Left cardiac atrium (tissue), 4 donors: Measurements from ENCODE around the gene ABHD17C. TPM values are rescaled to one million over a fixed set of nuclear protein-coding genes. Genes with fewer than 3 reads are reported as not detected.
"Not testable (repeated sequence)": the region's sequence is repeated elsewhere in the genome, so short reads cannot be mapped to it uniquely, and the experiment has no call there.

Source experiments
- ATAC-seq, 2 donors: fragments of 200-7000 bp; cut with Tn5 transposase; one replicate each; pipeline ENCODE4 v1.9.1; 2020; ENCODE audit warnings: mild to moderate bottlenecking in 2 of 2, moderate library complexity in 2 of 2
- DNase-seq: peaks from one replicate; pipeline ENCODE4 v3.0.0-alpha.2; 2020
- intact Hi-C, 2 donors: fragments of 100-400 bp; cut with DNase I; formaldehyde crosslinking; loops; one replicate each; pipeline versions ENCODE4 v1.14.1 to v1.15.1; 2022 to 2023
- total RNA-seq, 2 donors: library from RNA; stranded (reverse); fragmentation: NEBNext Ultra II Directional; extraction: Animal tissue kit (Norgen Biotek cat#: 25700); gene quantifications; one replicate each; pipeline ENCODE4 v1.2.1, GENCODE V29; 2021
- donor health status: DM: no; HTN: yes; CAD: no.
- donor health status: DM: no; HTN: yes; CAD: no; lungs with severe emphysema.
- donor health status: DM: yes; HTN: yes; CAD: no.
- donor health status: Dilated cardiomyopathy.

ABHD17C gene
- total RNA-seq, 2 donors from 2014 or later = 3.3 to 5.3 TPM

- ATAC-seq = no peak
- DNase-seq = no peak
- intact Hi-C loops = no loop called here
Observed at GRCh38 chr15:80750575-80750974, 55.5 kb downstream of the ABHD17C start.

DNA sequence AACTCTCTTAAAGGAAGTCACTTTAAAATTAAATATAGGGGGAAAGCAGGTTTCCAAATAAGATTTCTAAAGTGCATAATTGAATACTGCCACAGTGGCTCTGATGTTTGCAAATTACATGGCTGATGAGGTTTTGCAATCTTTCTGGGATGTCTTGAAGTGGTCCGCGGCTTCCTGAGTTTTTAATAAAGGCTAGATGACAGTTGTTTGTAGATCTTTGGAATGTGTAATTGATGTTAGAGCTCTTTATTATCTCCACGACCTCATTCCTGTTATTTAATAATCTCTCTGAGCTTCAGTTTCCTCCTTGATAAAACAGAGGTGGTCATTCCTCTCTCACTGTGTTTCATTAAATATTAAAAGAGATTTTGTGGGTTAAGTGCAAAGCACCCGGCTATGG, 57.1 kb downstream of the ABHD17C start:
- intact Hi-C loops = no loop called here
- DNase-seq (no peak), ATAC-seq (no peak)

- no peak for DNase-seq
- no peak for ATAC-seq
- intact Hi-C loops = no loop called here
Observed at GRCh38 chr15:80753161-80753560, 58.1 kb downstream of the ABHD17C start.

DNA sequence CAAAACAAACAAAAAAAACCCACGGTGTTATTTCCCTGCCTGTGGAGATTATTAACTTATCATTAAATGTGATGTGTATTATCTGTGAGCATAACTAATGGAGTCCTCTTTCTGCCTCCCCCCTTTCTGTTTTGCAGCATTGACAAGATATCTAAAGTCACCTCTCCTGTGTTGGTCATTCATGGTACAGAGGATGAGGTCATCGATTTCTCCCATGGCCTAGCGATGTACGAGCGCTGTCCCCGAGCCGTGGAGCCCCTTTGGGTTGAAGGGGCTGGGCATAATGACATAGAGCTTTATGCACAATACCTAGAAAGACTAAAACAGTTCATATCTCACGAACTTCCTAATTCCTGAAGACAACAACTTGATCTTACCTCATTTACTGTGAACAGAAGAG, 58.9 kb downstream of the ABHD17C start:
- intact Hi-C loops = no loop called here
- no peak for ATAC-seq
- no peak for DNase-seq

GRCh38 chr15:80755885-80756284, 60.8 kb downstream of the ABHD17C start:
- no peak for DNase-seq
- intact Hi-C loops = no loop called here
- ATAC-seq = no peak

DNA sequence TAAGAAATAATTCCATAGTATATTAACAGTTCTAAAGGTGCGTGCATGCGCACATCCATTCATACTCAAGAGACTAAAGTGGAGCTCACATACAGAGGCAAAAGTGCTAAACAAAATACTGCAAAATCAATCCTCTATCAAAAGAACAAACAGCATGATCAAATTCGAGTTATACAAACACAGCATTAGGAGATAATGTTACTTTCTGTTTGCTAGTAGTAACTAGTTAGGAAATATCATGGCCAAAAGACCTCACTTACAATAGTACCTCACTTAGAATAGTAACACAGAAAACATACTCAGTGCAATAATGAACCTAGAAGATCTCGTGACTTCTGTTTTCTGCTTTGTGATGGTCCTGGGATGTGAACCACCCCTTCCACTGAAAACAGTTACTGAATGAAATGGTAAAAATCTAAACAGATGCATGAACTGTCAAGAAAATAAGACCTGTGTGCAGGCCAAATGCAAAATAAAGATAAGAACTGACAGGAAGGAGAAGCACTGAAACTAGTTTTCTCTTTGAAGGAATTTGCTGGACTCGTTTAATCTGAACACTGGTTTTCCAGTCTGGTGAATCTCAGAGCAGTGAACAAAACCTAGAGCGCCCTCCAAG, 63.1 kb downstream of the ABHD17C start:
- intact Hi-C loops = no loop called here
- DNase-seq (no peak), ATAC-seq (no peak)

GRCh38 chr15:80760960-80761359, 65.8 kb downstream of the ABHD17C start:
- ATAC-seq = no peak
- intact Hi-C loops = no loop called here
- DNase-seq = no peak

DNA sequence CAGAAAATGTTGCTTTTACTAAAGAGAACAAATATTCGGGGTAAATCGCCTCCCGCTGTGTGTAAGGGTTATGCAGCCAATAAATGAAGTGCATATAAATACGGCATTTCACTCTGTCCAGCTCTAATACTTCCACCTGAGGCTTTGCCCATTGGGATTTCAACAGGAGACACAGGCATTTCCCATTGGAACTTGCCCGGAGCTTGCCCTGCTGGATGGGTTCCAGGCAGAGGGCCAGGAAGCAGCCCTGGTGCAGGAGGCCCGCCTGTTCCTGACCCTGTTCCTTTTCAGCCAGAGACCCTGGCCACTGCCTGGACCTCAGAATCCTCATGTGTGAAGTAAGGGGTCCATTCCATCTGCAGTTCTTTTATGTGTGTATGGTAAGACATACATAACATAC, 66.6 kb downstream of the ABHD17C start:
- intact Hi-C loops = no loop called here
- ATAC-seq (no peak), DNase-seq (no peak)

GRCh38 chr15:80763235-80763634, 68.1 kb downstream of the ABHD17C start:
- ATAC-seq, intact Hi-C loops: not testable (repeated sequence)

DNA sequence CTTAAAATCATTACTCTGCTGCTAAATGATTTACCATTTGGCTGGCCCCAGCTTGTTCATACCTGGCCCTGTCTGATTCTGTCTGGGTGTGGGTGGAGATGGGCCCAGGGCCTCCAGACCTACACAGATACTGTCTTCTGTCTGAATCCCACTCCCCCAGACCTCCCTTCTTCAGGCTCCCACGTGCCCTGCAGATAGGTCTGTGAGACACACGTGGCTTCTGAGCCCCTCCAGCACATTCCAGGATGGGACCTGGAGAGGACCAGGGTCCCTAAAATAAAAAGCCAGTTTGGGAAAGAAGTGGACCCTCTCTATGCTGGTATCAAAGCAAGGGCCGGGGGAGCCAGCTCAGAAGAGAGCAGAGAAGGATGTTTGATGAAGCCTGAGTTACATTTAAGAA, 69.4 kb downstream of the ABHD17C start:
- no peak for ATAC-seq
- intact Hi-C loops = no loop called here
- no peak for DNase-seq

More at GRCh38 chr15:80763235-80763634, 68.1 kb downstream of the ABHD17C start:
- DNase-seq = not testable (repeated sequence)

DNA sequence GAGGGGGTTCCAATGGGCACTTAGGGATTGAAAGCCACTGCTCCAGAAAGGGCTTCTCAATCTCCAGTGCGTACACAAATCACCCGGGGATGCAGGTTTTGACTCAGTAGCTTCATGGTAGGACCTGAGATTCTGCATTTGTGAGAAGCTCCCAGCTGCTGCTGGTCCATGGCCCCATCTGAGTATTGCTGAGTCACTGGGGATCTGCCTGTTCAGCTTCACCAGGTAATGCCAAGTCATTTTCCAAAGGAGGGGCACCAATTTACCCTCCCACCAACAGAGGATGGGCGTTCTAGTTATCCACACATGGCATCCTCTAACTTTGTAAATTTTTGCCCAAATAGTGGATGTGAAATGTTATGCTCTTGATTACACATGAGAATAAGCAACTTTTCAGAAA, 71.2 kb downstream of the ABHD17C start:
- ATAC-seq = no peak
- no peak for DNase-seq
- intact Hi-C loops = no loop called here

DNA sequence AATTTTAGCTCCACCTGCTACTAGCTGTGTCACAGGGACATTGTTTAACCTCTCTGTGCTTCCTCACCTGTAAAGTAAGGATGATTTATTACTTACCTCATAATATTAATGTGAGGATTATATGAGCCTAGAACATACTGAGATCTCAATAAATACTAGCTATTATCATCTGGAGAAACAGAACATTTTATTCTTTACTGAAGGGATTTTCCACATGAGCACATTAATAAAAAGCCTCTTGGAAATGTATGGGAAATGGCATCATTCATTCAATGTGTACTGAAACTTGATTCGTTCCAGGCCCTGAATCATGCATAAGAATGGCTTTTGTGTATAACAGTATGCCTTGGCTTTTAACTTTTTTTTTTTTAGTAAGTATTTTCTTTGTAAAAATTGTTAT, 73.0 kb downstream of the ABHD17C start:
- intact Hi-C loops = no loop called here
- ATAC-seq (no peak), DNase-seq (no peak)

GRCh38 chr15:80769153-80769828, 74.2 kb downstream of the ABHD17C start:
- intact Hi-C loops = no loop called here
- no peak for ATAC-seq
- DNase-seq = no peak

DNA sequence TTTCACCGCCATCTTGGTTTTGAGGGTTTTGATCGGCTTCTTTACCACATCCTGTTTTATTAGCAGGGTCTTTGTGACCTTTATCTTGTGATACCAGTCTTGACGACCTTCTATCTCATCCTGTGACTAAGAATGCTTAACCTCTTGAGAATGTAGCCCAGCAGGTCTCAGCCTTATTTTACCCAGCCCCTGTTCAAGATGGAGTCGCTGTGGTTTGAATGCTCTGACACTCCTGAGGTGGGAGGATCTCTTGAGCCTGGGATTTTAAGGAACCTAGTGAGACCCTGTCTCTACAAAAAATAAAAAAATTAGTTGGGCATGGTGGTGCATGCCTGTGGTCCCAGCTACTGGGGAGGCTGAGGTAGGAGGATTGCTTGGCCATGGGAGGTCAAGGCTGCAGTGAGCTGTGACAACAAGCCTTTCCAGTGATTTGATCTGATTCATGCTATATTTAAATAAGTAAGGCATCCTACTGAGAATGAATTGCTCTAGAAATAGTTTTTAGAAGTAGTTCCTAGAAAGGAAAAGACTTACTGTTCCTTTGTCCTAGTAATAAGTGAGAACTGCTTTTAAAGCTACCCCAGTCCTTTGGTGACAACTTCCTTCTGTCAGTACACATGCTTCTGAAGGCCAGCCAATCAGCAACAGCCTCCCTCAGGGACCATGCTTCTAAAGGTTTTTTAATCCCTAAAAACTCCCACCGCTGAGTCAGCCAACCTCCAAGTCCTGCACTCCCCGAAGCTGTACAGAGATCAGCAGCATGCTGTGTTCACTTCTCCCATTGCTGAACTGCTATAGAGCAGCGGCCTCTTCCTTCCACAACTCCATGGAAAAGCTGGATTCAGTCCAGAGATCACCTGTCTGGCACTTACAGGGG, 75.0 kb downstream of the ABHD17C start:
- ATAC-seq (no peak), DNase-seq (no peak)
- intact Hi-C loops = loop anchor here in 1 of 2 donors (10.0 kb wide), 1 partner anchor 75 kb away; the partner anchor contains the start of gene ABHD17C

DNA sequence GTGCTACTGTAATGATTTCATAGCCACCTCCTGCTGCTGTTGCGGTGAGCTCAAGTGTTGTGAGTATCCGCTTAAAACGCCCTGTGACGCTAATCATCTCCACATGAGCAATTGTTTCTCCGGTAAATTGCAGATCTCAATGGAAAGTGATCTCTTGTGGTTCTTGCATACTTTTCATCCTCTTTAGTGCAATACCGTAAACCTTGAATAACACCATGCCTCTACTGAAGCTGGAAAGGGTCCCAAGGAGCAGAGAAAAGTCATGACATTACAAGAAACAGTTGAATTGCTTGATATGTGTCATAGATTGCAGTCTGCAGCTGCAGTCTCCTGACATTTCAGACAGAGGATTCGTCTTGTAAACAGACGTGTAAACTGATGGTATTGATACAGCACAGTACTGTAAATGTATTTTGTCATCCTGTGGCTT, 78.0 kb downstream of the ABHD17C start:
- DNase-seq (no peak), ATAC-seq (no peak)
- intact Hi-C loops = loop anchor here in 1 of 2 donors (10.0 kb wide), 1 partner anchor 78 kb away; the partner anchor contains the start of gene ABHD17C

DNA sequence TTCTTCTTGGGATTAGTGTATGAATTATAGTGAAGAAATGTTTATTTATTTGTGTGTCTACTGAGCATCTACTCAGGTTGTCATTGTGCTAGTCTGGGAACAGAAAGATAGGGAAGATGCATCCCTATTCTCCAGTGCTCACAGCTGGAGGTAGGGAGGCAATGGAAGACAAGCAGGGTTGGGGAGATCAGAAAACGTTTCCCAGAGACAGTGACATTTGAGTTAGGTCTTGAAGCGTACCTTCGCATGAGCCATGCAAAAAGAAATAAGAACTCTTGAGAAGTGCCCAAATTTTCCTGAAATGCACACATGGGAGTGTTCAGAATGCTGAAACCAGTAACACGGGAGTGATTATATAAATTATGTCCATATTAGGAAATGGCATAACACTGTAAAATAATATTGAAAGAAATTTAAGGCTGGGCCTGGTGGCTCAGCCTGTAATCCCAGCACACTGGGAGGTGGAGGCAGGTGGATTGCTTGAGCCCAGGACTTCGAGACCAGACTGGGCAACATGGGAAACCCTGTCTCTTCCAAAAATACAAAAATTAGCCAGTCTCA, 78.8 kb downstream of the ABHD17C start:
- ATAC-seq (no peak), DNase-seq (no peak)
- intact Hi-C loops = loop anchor here in 1 of 2 donors (10.0 kb wide), 1 partner anchor 79 kb away; the partner anchor contains the start of gene ABHD17C

DNA sequence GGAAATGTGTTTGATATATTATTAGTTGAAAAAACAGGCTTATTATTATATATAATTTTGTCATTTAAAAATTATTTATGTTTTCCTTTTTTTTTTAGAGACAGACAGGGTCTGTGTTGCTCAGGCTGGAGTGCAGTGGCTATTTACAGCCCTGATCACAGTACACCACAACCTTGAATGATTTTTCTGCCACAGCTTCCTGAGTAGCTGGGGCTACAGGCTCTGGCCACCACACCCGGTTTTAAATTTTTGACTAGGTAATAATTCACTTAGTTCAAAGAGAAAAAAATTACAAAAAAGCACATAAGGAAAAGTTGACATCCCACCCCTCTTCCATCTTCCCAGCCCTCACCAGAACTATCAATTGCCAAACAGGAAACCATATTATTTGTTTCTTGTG, 79.4 kb downstream of the ABHD17C start:
- intact Hi-C loops = loop anchor here in 1 of 2 donors (10.0 kb wide), 1 partner anchor 80 kb away; the partner anchor contains the start of gene ABHD17C
- DNase-seq (no peak), ATAC-seq (no peak)

- intact Hi-C loops = loop anchor here (5.0 to 10.0 kb wide), 4 partner anchors 81 to 208 kb away; partner anchors contain the start of gene ABHD17C (in 1 of the 2)
- ATAC-seq = no peak
- no peak for DNase-seq
Observed at GRCh38 chr15:80775338-80775737, 80.2 kb downstream of the ABHD17C start.

GRCh38 chr15:80776420-80777045, 81.4 kb downstream of the ABHD17C start:
- peak; percentile 32 to 41 for ATAC-seq
- intact Hi-C loops = loop anchor here (5.0 to 10.0 kb wide), 4 partner anchors 82 to 209 kb away; partner anchors contain the start of gene ABHD17C (in 1 of the 2)
- peak; percentile 72 for DNase-seq
